Astrocyte (in vitro differentiated cells and primary cell): Measurements from ENCODE around the gene SORD. TPM values are rescaled to one million over a fixed set of nuclear protein-coding genes. Genes with fewer than 3 reads are reported as not detected.

Experiments used
- DNase-seq: peaks from one replicate; pipeline ENCODE4 v3.0.0-alpha.2; 2010; ENCODE audit warnings: low read depth
- FAIRE-seq: peaks from 2 replicates; lab custom pipeline; 2011; peaks lifted over from hg19 to GRCh38; lab: Jason Lieb, UNC
- H2AFZ ChIP-seq: 2 replicates; pipeline ENCODE4 v1.6.0; 2012; ENCODE audit warnings: low read depth, low read length, inconsistent platforms
- H3K27ac ChIP-seq: 2 replicates; pipeline ENCODE4 v1.5.1; 2011; ENCODE audit warnings: low read depth, low read length, inconsistent platforms
- H3K27me3 ChIP-seq: 2 replicates; pipeline ENCODE4 v1.6.0; 2011; ENCODE audit warnings: low read length, inconsistent platforms; ENCODE audit not compliant: insufficient read depth
- H3K36me3 ChIP-seq: 2 replicates; pipeline ENCODE4 v1.5.1; 2011; ENCODE audit warnings: low read length, inconsistent platforms; ENCODE audit not compliant: insufficient read depth
- H3K4me1 ChIP-seq: 2 replicates; pipeline ENCODE4 v1.5.1; 2011; ENCODE audit warnings: low read length, inconsistent platforms; ENCODE audit not compliant: insufficient read depth
- H3K4me2 ChIP-seq: 2 replicates; pipeline ENCODE4 v1.6.0; 2012; ENCODE audit warnings: low read length, inconsistent platforms
- H3K4me3 ChIP-seq: 2 replicates; pipeline ENCODE4 v1.5.1; 2011; ENCODE audit warnings: low read depth, mild to moderate bottlenecking, low read length, inconsistent platforms; ENCODE audit not compliant: insufficient read depth
- H3K79me2 ChIP-seq: 2 replicates; pipeline ENCODE4 v1.6.0; 2012; ENCODE audit warnings: mild to moderate bottlenecking, low read length, inconsistent platforms; ENCODE audit not compliant: insufficient read depth
- H3K9ac ChIP-seq: 2 replicates; pipeline ENCODE4 v1.6.0; 2012; ENCODE audit warnings: mild to moderate bottlenecking, low read length, inconsistent platforms
- H3K9me3 ChIP-seq: 2 replicates; pipeline ENCODE4 v1.5.1; 2012; ENCODE audit warnings: low read depth, mild to moderate bottlenecking, low read length, inconsistent platforms; ENCODE audit not compliant: insufficient read depth
- H4K20me1 ChIP-seq: 2 replicates; pipeline ENCODE4 v1.6.0; 2012; ENCODE audit warnings: low read length, inconsistent platforms; ENCODE audit not compliant: insufficient read depth
- H3K27ac Mint-ChIP-seq: one replicate; pipeline ENCODE4 v1.8.0; 2021; ENCODE audit warnings: mild to moderate bottlenecking, mixed read lengths; ENCODE audit not compliant: unreplicated experiment
- H3K27me3 Mint-ChIP-seq: one replicate; pipeline ENCODE4 v1.8.0; 2021; ENCODE audit warnings: low read depth, mixed read lengths; ENCODE audit not compliant: unreplicated experiment
- H3K36me3 Mint-ChIP-seq: one replicate; pipeline ENCODE4 v1.8.0; 2021; ENCODE audit warnings: low read depth, mixed read lengths; ENCODE audit not compliant: unreplicated experiment
- H3K4me1 Mint-ChIP-seq: one replicate; pipeline ENCODE4 v1.8.0; 2021; ENCODE audit warnings: low read depth, mixed read lengths; ENCODE audit not compliant: unreplicated experiment
- H3K4me3 Mint-ChIP-seq: one replicate; pipeline ENCODE4 v1.8.0; 2021; ENCODE audit warnings: mild to moderate bottlenecking, moderate library complexity, mixed read lengths; ENCODE audit not compliant: unreplicated experiment
- H3K9me3 Mint-ChIP-seq: one replicate; pipeline ENCODE4 v1.8.0; 2021; ENCODE audit warnings: mild to moderate bottlenecking, mixed read lengths; ENCODE audit not compliant: unreplicated experiment
- EZH2 ChIP-seq: IDR thresholded peaks from 2 replicates; pipeline ENCODE4 v1.6.1; 2012; ENCODE audit warnings: mild to moderate bottlenecking, low read length, inconsistent platforms; ENCODE audit not compliant: insufficient read depth
- total RNA-seq: library from RNA; stranded (reverse); gene quantifications from 2 replicates; pipeline ENCODE4 v1.2.1, GENCODE V29; 2021
- TF ChIP-seq, protein P1 (sequence below): IDR thresholded peaks from 2 replicates; pipeline ENCODE4 v1.5.1; 2011; ENCODE audit warnings: low read depth, mild to moderate bottlenecking, inconsistent platforms, low read length, moderate library complexity; ENCODE audit not compliant: insufficient read depth

SORD gene
- total RNA-seq, 1 donor from 2014 or later: 26.2 TPM

DNA sequence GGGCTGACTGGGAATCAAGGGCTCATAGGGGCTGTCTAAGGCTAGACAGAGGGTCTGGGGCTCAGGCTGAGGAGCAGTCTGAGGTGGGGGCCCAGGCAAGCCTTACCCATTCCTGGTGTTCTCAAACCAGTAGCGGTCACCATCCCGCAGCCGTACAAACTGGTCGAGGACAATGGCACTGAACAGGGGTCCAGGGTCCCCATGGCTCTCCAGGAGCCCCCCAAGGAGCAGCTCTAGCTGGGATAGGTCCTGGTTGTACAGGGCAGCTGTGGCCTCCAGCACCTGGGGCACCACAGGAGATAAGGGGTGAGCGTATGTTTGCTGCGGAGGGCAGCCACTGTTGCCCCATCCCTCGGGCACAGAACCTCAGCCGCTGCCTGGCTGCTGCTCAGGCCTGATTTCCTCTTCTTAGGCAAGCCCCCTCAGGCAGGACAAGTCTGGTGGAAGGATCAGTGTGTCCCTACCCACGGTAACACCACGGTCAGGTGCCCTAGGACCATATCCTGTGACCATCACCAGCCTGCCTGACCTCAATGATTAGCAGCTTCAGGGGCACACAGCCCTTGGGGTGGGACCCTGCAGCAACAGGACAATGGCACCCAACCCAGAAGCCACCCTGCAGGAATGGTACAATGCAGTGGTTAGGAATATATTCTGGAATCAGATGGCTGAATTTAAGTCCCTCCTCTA, 85.1 kb downstream of the SORD start:
- H3K27ac Mint-ChIP-seq: no peak overlapping the region
- TF ChIP-seq, protein P1, sequence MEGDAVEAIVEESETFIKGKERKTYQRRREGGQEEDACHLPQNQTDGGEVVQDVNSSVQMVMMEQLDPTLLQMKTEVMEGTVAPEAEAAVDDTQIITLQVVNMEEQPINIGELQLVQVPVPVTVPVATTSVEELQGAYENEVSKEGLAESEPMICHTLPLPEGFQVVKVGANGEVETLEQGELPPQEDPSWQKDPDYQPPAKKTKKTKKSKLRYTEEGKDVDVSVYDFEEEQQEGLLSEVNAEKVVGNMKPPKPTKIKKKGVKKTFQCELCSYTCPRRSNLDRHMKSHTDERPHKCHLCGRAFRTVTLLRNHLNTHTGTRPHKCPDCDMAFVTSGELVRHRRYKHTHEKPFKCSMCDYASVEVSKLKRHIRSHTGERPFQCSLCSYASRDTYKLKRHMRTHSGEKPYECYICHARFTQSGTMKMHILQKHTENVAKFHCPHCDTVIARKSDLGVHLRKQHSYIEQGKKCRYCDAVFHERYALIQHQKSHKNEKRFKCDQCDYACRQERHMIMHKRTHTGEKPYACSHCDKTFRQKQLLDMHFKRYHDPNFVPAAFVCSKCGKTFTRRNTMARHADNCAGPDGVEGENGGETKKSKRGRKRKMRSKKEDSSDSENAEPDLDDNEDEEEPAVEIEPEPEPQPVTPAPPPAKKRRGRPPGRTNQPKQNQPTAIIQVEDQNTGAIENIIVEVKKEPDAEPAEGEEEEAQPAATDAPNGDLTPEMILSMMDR: no peak
- TF ChIP-seq EZH2: no peak
- Histone ChIP-seq H3K9me3 (no peaks in the 10 kb centered on the region), H3K27ac (no peak overlapping the region), H4K20me1 (no peaks in the 10 kb centered on the region), H2AFZ (no peak overlapping the region), H3K36me3 (no peaks in the 10 kb centered on the region), H3K4me3 (no peak overlapping the region), H3K9ac (no peak overlapping the region), H3K4me2 (no peak overlapping the region), H3K4me1 (no peaks in the 10 kb centered on the region), H3K27me3 (peaks cover 44% of the 10 kb centered on the region), H3K79me2 (no peaks in the 10 kb centered on the region)
- FAIRE-seq: no peak
- peaks cover 6% of the 10 kb centered on the region for H3K9me3 Mint-ChIP-seq
- H3K4me1 Mint-ChIP-seq: no peaks in the 10 kb centered on the region
- H3K4me3 Mint-ChIP-seq: no peak overlapping the region
- peaks cover 69% of the 10 kb centered on the region for H3K27me3 Mint-ChIP-seq
- no peak for DNase-seq
- H3K36me3 Mint-ChIP-seq: no peaks in the 10 kb centered on the region

- Mint-ChIP-seq H3K27ac (no peak overlapping the region), H3K4me1 (no peaks in the 10 kb centered on the region), H3K27me3 (peaks cover 79% of the 10 kb centered on the region), H3K9me3 (peaks cover 6% of the 10 kb centered on the region), H3K4me3 (no peak overlapping the region), H3K36me3 (no peaks in the 10 kb centered on the region)
- Histone ChIP-seq H3K36me3 (no peaks in the 10 kb centered on the region), H3K4me1 (no peaks in the 10 kb centered on the region), H3K4me3 (no peak overlapping the region), H3K27ac (no peak overlapping the region), H3K9me3 (no peaks in the 10 kb centered on the region), H3K27me3 (peaks cover 62% of the 10 kb centered on the region), H3K79me2 (no peaks in the 10 kb centered on the region), H3K9ac (no peak overlapping the region), H3K4me2 (no peak overlapping the region), H4K20me1 (no peaks in the 10 kb centered on the region), H2AFZ (no peak overlapping the region)
- no peak for DNase-seq
- TF ChIP-seq EZH2: no peak
- TF ChIP-seq, protein P1: no peak
- FAIRE-seq: no peak
Measured at GRCh38 chr15:45110256-45110820, 87.3 kb downstream of the SORD start.
